Body of pancreas (tissue), 4 donors: ENCODE measurements around the gene IGBP1. TPM values are rescaled to one million over a fixed set of nuclear protein-coding genes. Genes with fewer than 3 reads are reported as not detected.

ENCODE experiments used
- ATAC-seq: fragments of 150-250 bp; one replicate; pipeline ENCODE4 v1.9.1; 2016
- DNase-seq, 4 donors: peaks; one replicate each; pipeline ENCODE4 v3.0.0-alpha.2; 2019
- H3K27ac ChIP-seq, 4 donors: fragments of 200-600 bp; sonication (generic); 1 replicate in 3 of 4; 2 replicates in 1 of 4; pipeline versions ENCODE4 v1.5.1 to v1.6.1; 2016 to 2019; ENCODE audit warnings: mild to moderate bottlenecking in 1 of 4, mixed read lengths in 1 of 4, moderate library complexity in 1 of 4
- H3K27me3 ChIP-seq, 2 donors: fragments of 200-600 bp; sonication (generic); one replicate each; pipeline ENCODE4 v1.6.0; 2016; ENCODE audit warnings: mild to moderate bottlenecking in 1 of 2
- H3K36me3 ChIP-seq, 2 donors: fragments of 200-600 bp; sonication (generic); replicated peaks in 1 of 2; 2 replicates each; pipeline ENCODE4 v1.5.1; 2016; ENCODE audit warnings: low read depth in 2 of 2; ENCODE audit not compliant: insufficient read depth in 1 of 2
- H3K4me1 ChIP-seq: fragments of 200-600 bp; sonication (generic); one replicate; pipeline ENCODE4 v1.6.0; 2016
- H3K4me3 ChIP-seq, 2 donors: fragments of 200-600 bp; sonication (generic); 1 replicate in 1 of 2; 2 replicates in 1 of 2; pipeline ENCODE4 v1.5.1; 2016 to 2019
- H3K9me3 ChIP-seq, 3 donors: fragments of 200-600 bp; sonication (generic); 1 replicate in 2 of 3; 2 replicates in 1 of 3; pipeline ENCODE4 v1.5.1; 2016
- POLR2A ChIP-seq, 3 donors: fragments of 450-650 bp; IDR thresholded peaks; one replicate each; pipeline ENCODE4 v1.6.1; 2016; ENCODE audit warnings: antibody characterized with exemption in 3 of 3, mild to moderate bottlenecking in 2 of 3
- WGBS, 2 donors: methylation state at CpG; one replicate each; pipeline ENCODE4 v1.1.5; 2017; 5-methylcytosine and 5-hydroxymethylcytosine counted together
- intact Hi-C: fragments of 100-400 bp; cut with DNase I; formaldehyde crosslinking; loops from one replicate; pipeline ENCODE4 v1.15.1; 2023
- total RNA-seq, 2 donors: library from RNA; depleted of rRNA; stranded (reverse); fragments of >200 nt; gene quantifications; one replicate each; pipeline ENCODE4 v1.1.0, GENCODE V29; 2016
- TF ChIP-seq, protein P1 (sequence below), 7 experiments: fragments of 450-650 bp in 4 of 7; fragments of 200-600 bp in 3 of 7; sonication (generic) in 3 of 7; IDR thresholded peaks; one replicate each; pipeline ENCODE4 v1.5.1; 2016 to 2019; ENCODE audit warnings: antibody characterized with exemption in 7 of 7

Gene IGBP1
- total RNA-seq, 2 donors from 2014 or later = 39.9 to 64.1 TPM

DNA sequence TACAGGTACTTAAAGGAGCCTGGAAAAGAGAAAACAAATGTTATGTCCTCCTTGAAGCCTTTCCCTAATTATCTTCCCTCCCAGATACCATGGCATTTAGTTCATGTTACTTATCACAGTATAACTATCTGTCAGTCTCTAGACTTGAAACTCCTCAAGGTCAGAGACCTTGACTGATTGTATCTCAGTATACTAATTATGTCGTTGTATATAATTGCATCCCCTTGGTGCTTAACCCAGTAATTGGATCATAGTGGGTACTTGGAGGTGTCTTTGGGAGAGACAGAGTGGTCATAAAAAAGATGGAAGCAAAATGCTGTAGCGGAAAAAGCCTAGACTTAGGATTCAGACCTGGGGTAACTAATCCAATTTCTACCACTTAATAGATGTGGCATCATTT, 8.1 kb downstream of the IGBP1 start:
- DNase-seq = no peak
- H3K27me3 ChIP-seq = no peaks in the 10 kb centered on the region
- WGBS, 2 donors = 73 to 83% methylated on average over 2 of the region's 2 CpGs
- H3K4me3 ChIP-seq = no peak overlapping the region
- H3K9me3 ChIP-seq = no peaks in the 10 kb centered on the region
- H3K4me1 ChIP-seq = no peaks in the 10 kb centered on the region
- TF ChIP-seq, protein P1, sequence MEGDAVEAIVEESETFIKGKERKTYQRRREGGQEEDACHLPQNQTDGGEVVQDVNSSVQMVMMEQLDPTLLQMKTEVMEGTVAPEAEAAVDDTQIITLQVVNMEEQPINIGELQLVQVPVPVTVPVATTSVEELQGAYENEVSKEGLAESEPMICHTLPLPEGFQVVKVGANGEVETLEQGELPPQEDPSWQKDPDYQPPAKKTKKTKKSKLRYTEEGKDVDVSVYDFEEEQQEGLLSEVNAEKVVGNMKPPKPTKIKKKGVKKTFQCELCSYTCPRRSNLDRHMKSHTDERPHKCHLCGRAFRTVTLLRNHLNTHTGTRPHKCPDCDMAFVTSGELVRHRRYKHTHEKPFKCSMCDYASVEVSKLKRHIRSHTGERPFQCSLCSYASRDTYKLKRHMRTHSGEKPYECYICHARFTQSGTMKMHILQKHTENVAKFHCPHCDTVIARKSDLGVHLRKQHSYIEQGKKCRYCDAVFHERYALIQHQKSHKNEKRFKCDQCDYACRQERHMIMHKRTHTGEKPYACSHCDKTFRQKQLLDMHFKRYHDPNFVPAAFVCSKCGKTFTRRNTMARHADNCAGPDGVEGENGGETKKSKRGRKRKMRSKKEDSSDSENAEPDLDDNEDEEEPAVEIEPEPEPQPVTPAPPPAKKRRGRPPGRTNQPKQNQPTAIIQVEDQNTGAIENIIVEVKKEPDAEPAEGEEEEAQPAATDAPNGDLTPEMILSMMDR (IDR thresholded peaks at IDR 0.05) = no peak
- ATAC-seq = no peak
- H3K36me3 ChIP-seq = no peaks in the 10 kb centered on the region
- no peak overlapping the region for H3K27ac ChIP-seq
- intact Hi-C loops = no loop called here

DNA sequence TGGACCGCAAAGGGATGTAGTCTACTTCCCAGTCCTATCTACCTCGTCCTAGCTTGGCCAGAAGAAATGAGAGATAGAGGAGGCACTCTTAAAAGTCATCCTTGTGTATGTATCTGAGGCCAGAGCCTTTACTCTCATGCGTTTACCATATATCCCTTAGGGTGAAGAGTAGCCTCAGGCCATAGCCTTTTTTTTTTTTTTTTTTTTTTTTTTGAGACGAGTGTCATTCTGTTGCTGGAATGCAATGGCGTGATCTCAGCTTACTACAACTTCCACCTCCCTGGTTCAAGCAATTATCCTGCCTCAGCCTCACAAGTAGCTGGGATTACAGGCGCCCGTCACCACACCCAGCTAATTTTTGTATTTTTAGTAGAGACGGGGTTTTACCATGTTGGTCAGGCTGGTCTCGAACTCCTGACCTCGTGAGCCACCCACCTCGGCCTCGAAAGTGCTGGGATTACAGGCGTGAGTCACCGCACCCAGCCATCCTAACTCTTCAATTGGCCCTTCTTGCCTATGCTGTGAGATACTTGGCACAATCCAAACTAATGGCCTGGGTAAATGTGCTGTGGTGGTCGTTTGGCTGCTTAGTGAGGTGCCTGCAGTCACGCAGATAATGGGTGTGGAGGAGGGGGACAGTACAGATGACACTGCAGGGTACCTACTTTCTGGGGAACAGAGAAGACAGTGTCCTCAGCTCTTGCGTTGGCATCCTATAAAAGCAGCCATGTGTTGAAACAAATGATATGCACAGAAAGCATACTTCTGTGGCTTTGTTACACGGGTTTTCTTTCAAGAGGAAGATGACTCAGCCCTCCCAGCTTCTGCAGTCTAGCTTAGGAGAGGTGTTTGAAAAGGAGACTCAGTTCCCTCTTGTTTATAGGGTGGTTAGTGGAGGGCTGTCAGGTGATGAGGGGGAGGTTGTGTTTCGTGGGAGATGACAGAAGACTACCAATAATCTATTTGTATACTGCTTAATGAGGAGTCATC, 33.6 kb downstream of the IGBP1 start:
- TF ChIP-seq POLR2A (IDR thresholded peaks at IDR 0.05) = no peak
- TF ChIP-seq, protein P1 (IDR thresholded peaks at IDR 0.05) = no peak
- ATAC-seq (no peak), DNase-seq (no peak)
- intact Hi-C loops = no loop called here
- 83 to 86% methylated on average over 11 to 19 of the region's 19 CpGs for WGBS, 2 donors
- Histone ChIP-seq H3K9me3 (no peaks in the 10 kb centered on the region), H3K27ac (no peak overlapping the region), H3K36me3 (no peaks in the 10 kb centered on the region), H3K4me3 (no peak overlapping the region), H3K27me3 (no peaks in the 10 kb centered on the region), H3K4me1 (no peaks in the 10 kb centered on the region)

DNA sequence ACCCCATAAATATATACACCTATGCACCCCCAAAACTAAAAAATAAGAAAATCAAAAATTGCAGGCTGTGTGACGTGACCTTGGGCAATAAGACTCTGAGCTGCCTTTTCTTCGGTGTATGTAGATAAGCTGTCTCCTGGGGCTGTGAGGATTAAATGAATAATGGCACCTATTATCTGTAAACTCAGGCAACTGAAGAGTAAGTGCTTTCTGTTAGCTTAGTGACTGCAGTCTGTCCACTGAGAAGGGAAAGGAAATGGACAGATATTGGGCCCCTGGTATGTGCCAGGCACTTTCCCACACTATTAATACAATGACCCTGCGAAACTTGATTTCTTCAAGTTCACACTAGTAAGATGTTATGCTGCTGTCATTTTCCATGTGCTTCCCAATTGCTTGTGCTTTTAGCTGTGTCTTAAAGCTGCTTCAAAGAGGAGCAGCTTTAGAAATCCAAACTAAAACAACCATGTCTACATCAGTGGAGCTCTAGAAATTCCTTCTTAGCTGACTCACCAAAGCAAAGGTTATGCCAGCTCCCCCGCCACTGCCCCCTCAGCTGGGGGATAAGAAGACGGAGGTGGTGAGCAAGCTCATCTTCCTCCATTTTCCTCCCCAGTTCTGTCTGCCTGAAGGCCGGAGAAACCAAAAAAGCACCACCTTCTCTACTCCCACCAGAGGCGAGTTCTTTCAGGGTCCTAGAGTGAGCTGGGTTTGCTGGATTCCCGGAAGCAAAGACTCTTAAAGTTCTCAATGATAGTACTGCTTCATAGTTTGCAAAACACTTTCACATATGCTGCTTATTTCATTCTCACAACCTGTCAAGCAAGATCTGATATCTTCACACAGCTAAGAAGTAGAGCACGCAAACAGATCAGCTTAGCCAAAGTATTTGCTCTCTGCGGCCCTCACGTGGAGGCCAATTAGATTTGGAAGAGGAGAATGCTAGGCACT, 35.3 kb downstream of the IGBP1 start:
- peak overlapping the region in 1 of 4 donors; percentile 21 for H3K27ac ChIP-seq
- DNase-seq = peak in 2 of 4 donors; percentile 4 to 8
- intact Hi-C loops = no loop called here

DNA sequence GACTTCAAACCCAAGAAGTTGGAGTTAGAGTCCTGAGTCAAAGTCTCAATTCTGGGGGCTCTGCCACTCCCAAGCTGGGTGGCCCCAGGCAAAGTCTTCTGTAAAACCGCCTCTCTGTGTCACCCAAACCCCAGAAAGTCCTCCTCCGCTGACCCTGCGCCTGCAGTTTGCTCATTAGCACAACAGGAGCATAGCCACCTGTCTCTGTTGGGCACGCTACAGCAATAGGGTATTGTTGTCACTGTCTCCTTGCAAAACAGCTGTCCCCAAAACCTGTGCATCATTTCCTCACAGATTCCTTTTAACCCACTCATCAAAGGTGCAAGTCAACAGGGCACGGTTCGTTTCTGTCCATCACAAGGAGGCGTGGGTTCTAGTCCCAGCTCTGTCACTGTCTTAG, 36.0 kb downstream of the IGBP1 start:
- intact Hi-C loops = no loop called here
- WGBS, 2 donors = 79 to 86% methylated on average over 5 of the region's 7 CpGs
- H3K9me3 ChIP-seq = no peaks in the 10 kb centered on the region
- DNase-seq = no peak
- no peaks in the 10 kb centered on the region for H3K36me3 ChIP-seq
- ATAC-seq = no peak
- TF ChIP-seq, protein P1 (IDR thresholded peaks at IDR 0.05) = no peak
- no peak for TF ChIP-seq POLR2A (IDR thresholded peaks at IDR 0.05)
- H3K27me3 ChIP-seq = no peaks in the 10 kb centered on the region
- H3K27ac ChIP-seq = no peak overlapping the region
- no peak overlapping the region for H3K4me3 ChIP-seq
- H3K4me1 ChIP-seq = no peaks in the 10 kb centered on the region

More for the DNA sequence above, 35.3 kb downstream of the IGBP1 start:
- no peak for TF ChIP-seq POLR2A (IDR thresholded peaks at IDR 0.05)
- TF ChIP-seq, protein P1 (IDR thresholded peaks at IDR 0.05) = no peak
- H3K27me3 ChIP-seq = no peaks in the 10 kb centered on the region
- H3K4me1 ChIP-seq = no peaks in the 10 kb centered on the region
- no peaks in the 10 kb centered on the region for H3K9me3 ChIP-seq
- 22 to 34% methylated on average over 8 to 11 of the region's 11 CpGs for WGBS, 2 donors
- no peak overlapping the region for H3K4me3 ChIP-seq
- no peaks in the 10 kb centered on the region for H3K36me3 ChIP-seq
- ATAC-seq = peak; percentile 18
